ENCODE results near the gene PITX1. TPM values are rescaled to one million over a fixed set of nuclear protein-coding genes. Genes with fewer than 3 reads are reported as not detected.

Gene PITX1
- total and polyA plus RNA-seq, 2 donors (not counting 1 experiment from before 2014, with no cell fraction given), result 0.13 TPM; not detected in 1

- ChIA-PET CTCF (interaction anchor here (0.5 kb wide), 1 partner anchor 29 kb away, joined by 4 read pairs; no protein-coding TSS in a partner anchor), POLR2A (no interaction called here)
- DNase-seq (no peak), ATAC-seq (ENCODE audit: low read depth) (no peak)
- Histone ChIP-seq H2AFZ (ENCODE audit: insufficient read depth, low read depth, low read length, poor library complexity, severe bottlenecking) (no peak overlapping the region), H3K4me2 (replicated peaks; ENCODE audit: low read depth, low read length, poor library complexity, severe bottlenecking) (no peak overlapping the region), H3K4me1 (ENCODE audit: control insufficient read depth in 2 of 2, insufficient read depth in 2 of 2, low read length in 2 of 2) (no peaks in the 10 kb centered on the region), H3K79me2 (ENCODE audit: control insufficient read depth, insufficient read depth, low read length) (no peaks in the 10 kb centered on the region), H3K36me3 (replicated peaks in 1 of 2; ENCODE audit: control extremely low read depth in 1 of 2, control insufficient read depth in 1 of 2, extremely low read depth in 1 of 2, insufficient read depth in 2 of 2, low read length in 1 of 2) (no peaks in the 10 kb centered on the region), H3K4me3 (ENCODE audit: control extremely low read depth in 1 of 5, extremely low read depth in 1 of 5, insufficient read depth in 1 of 5, low read depth in 2 of 5, low read length in 4 of 5) (no peak overlapping the region), H3K27ac (ENCODE audit: low read length in 2 of 2) (no peak overlapping the region), H3K9ac (ENCODE audit: low read length) (no peak overlapping the region), H4K20me1 (ENCODE audit: control insufficient read depth, insufficient read depth, low read length, poor library complexity, severe bottlenecking) (no peaks in the 10 kb centered on the region), H3K9me3 (ENCODE audit: control extremely low read depth in 1 of 3, control insufficient read depth in 2 of 3, insufficient read depth in 1 of 3, low read length in 2 of 3) (no peaks in the 10 kb centered on the region), H3K27me3 (replicated peaks in 1 of 4; ENCODE audit: control extremely low read depth in 1 of 4, control insufficient read depth in 3 of 4, insufficient read depth in 4 of 4, low read length in 3 of 4) (peaks cover 0 to 11% (median 0%) of the 10 kb centered on the region in 4 experiments)
- no peak overlapping the region for H3K4me3 Mint-ChIP-seq
- H3K4me1 Mint-ChIP-seq, result no peaks in the 10 kb centered on the region
- intact Hi-C loops (cut with micrococcal nuclease), result no loop called here
- TF ChIP-seq CTCF (IDR thresholded peaks at IDR 0.05) (no peak), EZH2 (IDR thresholded peaks at IDR 0.05; ENCODE audit: borderline replicate concordance, insufficient read depth, low read depth, low read length, poor library complexity, severe bottlenecking) (no peak)
- 89% methylated on average over 5 of the region's 6 CpGs for WGBS (ENCODE audit: insufficient coverage)
- peaks cover 7% of the 10 kb centered on the region for H3K27me3 Mint-ChIP-seq
- no peak overlapping the region for H3K27ac Mint-ChIP-seq
- H3K9me3 Mint-ChIP-seq (ENCODE audit: insufficient read depth), result no peaks in the 10 kb centered on the region
Observed at GRCh38 chr5:135071311-135071710, 37.3 kb upstream of the PITX1 start.

GRCh38 chr5:135069895-135070657 is 36.0 kb upstream of the PITX1 start:
- Histone ChIP-seq H3K4me1 (ENCODE audit: control insufficient read depth in 2 of 2, insufficient read depth in 2 of 2, low read length in 2 of 2) (no peaks in the 10 kb centered on the region), H3K4me3 (ENCODE audit: control extremely low read depth in 1 of 5, extremely low read depth in 1 of 5, insufficient read depth in 1 of 5, low read depth in 2 of 5, low read length in 4 of 5) (no peak overlapping the region), H3K9ac (ENCODE audit: low read length) (no peak overlapping the region), H3K9me3 (ENCODE audit: control extremely low read depth in 1 of 3, control insufficient read depth in 2 of 3, insufficient read depth in 1 of 3, low read length in 2 of 3) (no peaks in the 10 kb centered on the region), H3K79me2 (ENCODE audit: control insufficient read depth, insufficient read depth, low read length) (no peaks in the 10 kb centered on the region), H3K36me3 (replicated peaks in 1 of 2; ENCODE audit: control extremely low read depth in 1 of 2, control insufficient read depth in 1 of 2, extremely low read depth in 1 of 2, insufficient read depth in 2 of 2, low read length in 1 of 2) (no peaks in the 10 kb centered on the region), H4K20me1 (ENCODE audit: control insufficient read depth, insufficient read depth, low read length, poor library complexity, severe bottlenecking) (no peaks in the 10 kb centered on the region), H3K27me3 (replicated peaks in 1 of 4; ENCODE audit: control extremely low read depth in 1 of 4, control insufficient read depth in 3 of 4, insufficient read depth in 4 of 4, low read length in 3 of 4) (peaks cover 0 to 8% (median 0%) of the 10 kb centered on the region in 4 experiments), H2AFZ (ENCODE audit: insufficient read depth, low read depth, low read length, poor library complexity, severe bottlenecking) (no peak overlapping the region), H3K4me2 (replicated peaks; ENCODE audit: low read depth, low read length, poor library complexity, severe bottlenecking) (no peak overlapping the region), H3K27ac (ENCODE audit: low read length in 2 of 2) (no peak overlapping the region)
- H3K4me3 Mint-ChIP-seq, result no peak overlapping the region
- WGBS (ENCODE audit: insufficient coverage), result 56% methylated on average over 10 of the region's 19 CpGs
- H3K4me1 Mint-ChIP-seq, result no peaks in the 10 kb centered on the region
- CTCF ChIA-PET, result no interaction called here
- H3K9me3 Mint-ChIP-seq (ENCODE audit: insufficient read depth), result no peaks in the 10 kb centered on the region
- DNase-seq (no peak), ATAC-seq (ENCODE audit: low read depth) (no peak)
- peaks cover 13% of the 10 kb centered on the region for H3K27me3 Mint-ChIP-seq
- no peak overlapping the region for H3K27ac Mint-ChIP-seq
- POLR2A ChIA-PET, result no interaction called here
- no peak for TF ChIP-seq CTCF (IDR thresholded peaks at IDR 0.05)
- TF ChIP-seq EZH2 (IDR thresholded peaks at IDR 0.05; ENCODE audit: borderline replicate concordance, insufficient read depth, low read depth, low read length, poor library complexity, severe bottlenecking), result no peak
- intact Hi-C loops (cut with micrococcal nuclease), result no loop called here
